ENCODE results near the gene TRIM65. TPM values are rescaled to one million over a fixed set of nuclear protein-coding genes. Genes with fewer than 3 reads are reported as not detected.

The TRIM65 gene
- total RNA-seq, 6 experiments from 2014 or later = 5.9 to 8.1 (median 7.6) TPM

- no peaks in the 10 kb centered on the region for H3K36me3 ChIP-seq
- no peak overlapping the region for H3K27ac ChIP-seq
- H3K4me3 ChIP-seq = no peak overlapping the region
- TF ChIP-seq CTCF (IDR thresholded peaks at IDR 0.05) = no peak
- no peak for TF ChIP-seq POLR2A (IDR thresholded peaks at IDR 0.05)
- WGBS (ENCODE audit: insufficient coverage, low coverage, low lambda C conversion rate, missing lambda C conversion rate) = 94% methylated on average over 10 of the region's 36 CpGs
- intact Hi-C loops (cut with DNase I) = no loop called here
- no peak for DNase-seq
- H3K9me3 ChIP-seq = no peaks in the 10 kb centered on the region
- no peak for ATAC-seq
- H3K27me3 ChIP-seq = no peaks in the 10 kb centered on the region
- H3K4me1 ChIP-seq = peaks cover 0 to 4% (median 0%) of the 10 kb centered on the region in 4 donors
Measured at GRCh38 chr17:75839942-75840798, 56.6 kb downstream of the TRIM65 start.

Other genes starting within 250 kb of the TRIM65 start
- gene RECQL5, start 229.8 kb downstream of the TRIM65 start, total RNA-seq = 10 to 100 TPM; 13.5 to 24.8 (median 18.4) TPM
- 10 to 100 TPM; 24.0 to 36.0 (median 27.0) TPM for gene SAP30BP, start 229.6 kb downstream of the TRIM65 start, total RNA-seq
- 1 to 10 TPM in 5 of 6 experiments, under 1 TPM in 1; 0.92 to 4.1 (median 2.0) TPM for gene ITGB4, start 175.5 kb downstream of the TRIM65 start, total RNA-seq
- gene GALK1, start 131.8 kb downstream of the TRIM65 start, total RNA-seq = 10 to 100 TPM; 38.6 to 87.4 (median 76.9) TPM
- gene UNK, start 112.1 kb downstream of the TRIM65 start, total RNA-seq = 10 to 100 TPM in 4 of 6 experiments, 1 to 10 TPM in 2; 5.8 to 29.2 (median 11.1) TPM
- gene UNC13D, start 52.5 kb downstream of the TRIM65 start, total RNA-seq = 10 to 100 TPM in 3 of 6 experiments, 1 to 10 TPM in 3; 3.4 to 12.5 (median 10.7) TPM
- 10 to 100 TPM; 57.5 to 99.2 (median 68.7) TPM for gene WBP2, start 41.6 kb downstream of the TRIM65 start, total RNA-seq
- 10 to 100 TPM in 5 of 6 experiments, 1 to 10 TPM in 1; 9.1 to 27.0 (median 21.5) TPM for gene TRIM47, start 18.4 kb downstream of the TRIM65 start, total RNA-seq
- 10 to 100 TPM; 46.1 to 79.8 (median 57.3) TPM for gene MRPL38, start 7.9 kb upstream of the TRIM65 start, total RNA-seq
- gene FBF1, start 44.1 kb upstream of the TRIM65 start, total RNA-seq = 1 to 10 TPM in 5 of 6 experiments, under 1 TPM in 1; 0.86 to 3.1 (median 2.7) TPM
- gene ACOX1, start 82.2 kb upstream of the TRIM65 start, total RNA-seq = 100 to 1,000 TPM; 112 to 202 (median 190) TPM
- gene TEN1, start 82.3 kb upstream of the TRIM65 start, total RNA-seq = 10 to 100 TPM in 5 of 6 experiments, 1 to 10 TPM in 1; 6.9 to 25.2 (median 14.1) TPM
- 10 to 100 TPM in 1 of 6 experiments, 1 to 10 TPM in 5; 2.2 to 11.0 (median 3.1) TPM for gene CDK3, start 103.9 kb upstream of the TRIM65 start, total RNA-seq
- under 1 TPM in 1 of 6 experiments, not detected in 5; 0.62 TPM for gene EVPL, start 130.4 kb upstream of the TRIM65 start, total RNA-seq
- 10 to 100 TPM; 31.0 to 37.0 (median 35.1) TPM for gene SRP68, start 175.6 kb upstream of the TRIM65 start, total RNA-seq
- gene GALR2, start 177.8 kb upstream of the TRIM65 start, total RNA-seq = under 1 TPM in 1 of 6 experiments, not detected in 5; 0.18 TPM
- not detected for gene ZACN, start 182.2 kb upstream of the TRIM65 start, total RNA-seq
- 10 to 100 TPM; 38.5 to 57.9 (median 50.6) TPM for gene EXOC7, start 206.8 kb upstream of the TRIM65 start, total RNA-seq
- under 1 TPM in 3 of 6 experiments, not detected in 3; 0.06 to 0.12 (median 0.11) TPM for gene FOXJ1, start 244.3 kb upstream of the TRIM65 start, total RNA-seq

Data from right lobe of liver (tissue), 6 donors.